Measurements from ENCODE around the gene PAX2.

- TF ChIP-seq CTCF (conservative IDR thresholded peaks at IDR 0.05): no peak
- no peak for TF ChIP-seq EZH2 (IDR thresholded peaks at IDR 0.05; ENCODE audit: low read depth)
Measured at GRCh38 chr10:100817268-100817839, 72.0 kb downstream of the PAX2 start.

All from PC-9 (cell line).